Activated naive CD4-positive, alpha-beta T cell treated with anti-CD3 and anti-CD28 coated beads, Interleukin-2, amount 50 U/mL, for 24 hours (primary cell): Measurements from ENCODE around the gene NUDT16L1.

Experiments
- H3K27ac Mint-ChIP-seq: one replicate; pipeline ENCODE4 v1.8.0; 2021; ENCODE audit warnings: mild to moderate bottlenecking, mixed read lengths
- H3K27me3 Mint-ChIP-seq: one replicate; pipeline ENCODE4 v1.8.0; 2021; ENCODE audit warnings: mixed read lengths
- H3K36me3 Mint-ChIP-seq: one replicate; pipeline ENCODE4 v1.8.0; 2021; ENCODE audit warnings: mixed read lengths
- H3K4me1 Mint-ChIP-seq: one replicate; pipeline ENCODE4 v1.8.0; 2021; ENCODE audit warnings: mixed read lengths
- H3K4me3 Mint-ChIP-seq: one replicate; pipeline ENCODE4 v1.8.0; 2021; ENCODE audit warnings: mild to moderate bottlenecking, mixed read lengths
- H3K9me3 Mint-ChIP-seq: one replicate; pipeline ENCODE4 v1.8.0; 2021; ENCODE audit warnings: mixed read lengths

NUDT16L1 gene

DNA sequence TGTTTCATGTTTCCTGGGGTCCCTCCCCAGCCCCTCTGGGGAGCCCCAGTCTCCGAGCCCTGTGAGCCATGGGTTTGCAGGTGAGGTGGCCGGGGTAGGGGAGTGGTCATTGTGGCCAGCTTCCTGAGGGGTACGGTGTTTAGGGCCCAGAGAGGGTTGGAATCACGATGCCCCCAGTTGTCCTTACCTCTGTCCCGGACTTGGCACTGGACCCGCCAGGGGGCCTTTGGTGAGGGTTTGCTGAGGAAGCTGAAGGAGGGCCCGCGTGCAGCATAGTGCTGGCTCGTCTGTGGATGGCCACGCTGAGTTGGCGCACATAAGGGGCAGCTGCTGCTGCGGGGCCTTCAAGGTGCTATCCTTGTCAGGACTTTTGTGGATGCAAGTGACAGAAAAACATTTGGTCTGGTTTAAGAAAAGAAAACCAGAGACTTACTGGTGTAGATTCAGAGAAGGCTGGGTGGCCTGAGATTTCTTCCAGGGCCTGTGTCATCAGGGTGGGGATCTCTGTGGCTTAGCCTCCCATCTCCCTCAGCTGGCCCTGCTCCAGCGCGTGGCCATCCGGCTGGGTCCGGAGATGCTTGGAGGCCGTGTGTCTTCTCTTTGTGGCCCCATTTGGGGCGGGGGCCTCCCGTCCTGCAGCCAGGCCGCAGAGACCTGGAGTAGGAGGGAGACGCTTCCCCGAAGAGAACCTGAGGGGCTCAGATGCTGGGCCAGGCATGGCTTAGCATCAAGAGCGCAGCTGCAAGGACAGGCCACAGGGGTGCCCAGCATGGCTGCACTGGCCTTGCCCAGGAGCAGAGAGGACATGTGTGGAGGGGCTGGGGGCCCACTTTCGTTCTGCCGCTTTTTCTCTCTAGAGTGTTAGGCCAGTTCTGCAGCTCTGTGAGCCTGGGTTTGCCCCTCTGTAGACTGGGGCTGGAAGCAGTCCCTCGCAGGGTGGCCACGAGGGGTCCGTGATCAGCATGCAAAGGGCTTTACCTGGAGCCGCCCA lies 33.7 kb upstream of the NUDT16L1 start:
- Mint-ChIP-seq H3K9me3 (no peaks in the 10 kb centered on the region), H3K27me3 (no peaks in the 10 kb centered on the region), H3K36me3 (no peaks in the 10 kb centered on the region), H3K4me1 (peaks cover 55% of the 10 kb centered on the region), H3K4me3 (peak overlapping the region; percentile 33), H3K27ac (no peak overlapping the region)

GRCh38 chr16:4660454-4661007 lies 32.8 kb upstream of the NUDT16L1 start:
- H3K4me3 Mint-ChIP-seq = peak overlapping the region; percentile 66
- peaks cover 59% of the 10 kb centered on the region for H3K4me1 Mint-ChIP-seq

DNA sequence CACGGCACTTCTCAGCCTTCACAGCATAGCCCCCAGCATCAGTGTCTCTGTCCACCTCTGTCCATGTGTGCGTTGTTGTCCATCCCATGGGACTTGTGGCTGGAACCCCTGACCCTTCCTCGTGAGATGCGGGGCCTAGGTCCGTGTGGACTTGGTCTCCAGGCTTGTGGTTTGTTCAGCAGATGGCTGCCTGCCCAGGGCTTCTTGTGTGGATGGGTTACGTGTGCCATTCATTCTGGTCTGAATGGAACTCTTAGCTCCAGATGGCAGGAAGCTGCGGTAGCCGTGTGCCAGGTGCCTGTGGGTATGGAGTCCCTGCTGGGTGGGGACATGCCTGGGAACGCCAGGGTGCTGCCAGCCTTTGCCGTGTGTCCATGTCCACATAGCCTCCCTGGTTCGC lies 31.7 kb upstream of the NUDT16L1 start:
- Mint-ChIP-seq H3K27me3 (no peaks in the 10 kb centered on the region), H3K27ac (no peak overlapping the region), H3K4me3 (no peak overlapping the region), H3K9me3 (no peaks in the 10 kb centered on the region), H3K36me3 (no peaks in the 10 kb centered on the region), H3K4me1 (peaks cover 65% of the 10 kb centered on the region)

More at GRCh38 chr16:4660454-4661007, 32.8 kb upstream of the NUDT16L1 start:
- Mint-ChIP-seq H3K27ac (peak overlapping the region; percentile 76), H3K9me3 (no peaks in the 10 kb centered on the region), H3K36me3 (no peaks in the 10 kb centered on the region), H3K27me3 (no peaks in the 10 kb centered on the region)

GRCh38 chr16:4663465-4663776 lies 29.9 kb upstream of the NUDT16L1 start:
- Mint-ChIP-seq H3K9me3 (no peaks in the 10 kb centered on the region), H3K27ac (peak overlapping the region; percentile 89), H3K4me1 (peaks cover 65% of the 10 kb centered on the region), H3K36me3 (no peaks in the 10 kb centered on the region), H3K27me3 (no peaks in the 10 kb centered on the region), H3K4me3 (peak overlapping the region; percentile 13)

- H3K36me3 Mint-ChIP-seq = no peaks in the 10 kb centered on the region
- peak overlapping the region; percentile 89 for H3K27ac Mint-ChIP-seq
- H3K27me3 Mint-ChIP-seq = no peaks in the 10 kb centered on the region
- no peaks in the 10 kb centered on the region for H3K9me3 Mint-ChIP-seq
- H3K4me1 Mint-ChIP-seq = peaks cover 60% of the 10 kb centered on the region
- H3K4me3 Mint-ChIP-seq = peak overlapping the region; percentile 40
Observed at GRCh38 chr16:4663777-4664465, 29.4 kb upstream of the NUDT16L1 start.

GRCh38 chr16:4664538-4665418 lies 28.6 kb upstream of the NUDT16L1 start:
- H3K36me3 Mint-ChIP-seq = no peaks in the 10 kb centered on the region
- H3K4me1 Mint-ChIP-seq = peaks cover 53% of the 10 kb centered on the region
- no peaks in the 10 kb centered on the region for H3K27me3 Mint-ChIP-seq
- H3K4me3 Mint-ChIP-seq = peak overlapping the region; percentile 40
- H3K9me3 Mint-ChIP-seq = no peaks in the 10 kb centered on the region
- peak overlapping the region; percentile 56 for H3K27ac Mint-ChIP-seq

GRCh38 chr16:4666537-4667202 lies 26.7 kb upstream of the NUDT16L1 start:
- no peak overlapping the region for H3K27ac Mint-ChIP-seq

DNA sequence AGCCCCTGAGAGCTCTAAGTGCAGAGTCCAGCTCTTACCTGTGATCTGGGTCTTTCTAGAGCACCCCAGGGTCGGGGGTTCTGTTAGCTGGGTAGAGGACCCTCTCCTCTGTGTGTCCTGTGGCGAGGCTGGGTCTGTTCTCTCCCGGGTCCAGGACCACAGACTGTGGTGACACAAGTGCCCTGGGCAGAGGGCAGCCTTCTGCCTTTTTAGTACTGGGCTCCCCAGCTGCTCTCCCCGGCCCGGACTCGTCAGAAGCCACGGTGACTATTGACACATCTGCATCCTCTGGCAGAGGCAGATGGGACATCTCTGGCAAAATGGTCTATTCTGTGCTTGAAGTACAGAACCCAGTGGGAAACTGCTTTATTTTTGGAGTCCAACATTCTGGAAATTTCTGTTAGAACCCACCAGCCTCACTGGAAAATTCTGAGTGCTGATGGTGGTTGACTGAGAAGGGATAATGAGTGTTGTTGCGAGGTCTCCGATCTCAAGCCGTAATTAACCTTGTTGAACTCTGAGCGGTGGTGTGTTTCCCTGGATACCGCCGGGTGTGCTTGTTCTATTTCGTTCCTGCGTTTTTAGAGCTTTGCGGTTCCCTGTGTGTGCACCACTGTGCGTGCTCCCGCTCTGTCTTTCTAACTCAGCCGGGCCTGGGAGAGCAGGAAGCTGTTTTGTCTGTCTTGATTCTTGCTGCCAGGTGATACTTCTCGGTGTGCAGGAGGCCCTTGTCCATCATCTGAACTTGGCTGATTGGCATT lies 26.0 kb upstream of the NUDT16L1 start:
- H3K36me3 Mint-ChIP-seq = no peaks in the 10 kb centered on the region
- H3K27ac Mint-ChIP-seq = no peak overlapping the region
- no peaks in the 10 kb centered on the region for H3K9me3 Mint-ChIP-seq
- H3K27me3 Mint-ChIP-seq = no peaks in the 10 kb centered on the region
- H3K4me3 Mint-ChIP-seq = no peak overlapping the region
- H3K4me1 Mint-ChIP-seq = peaks cover 31% of the 10 kb centered on the region

More at GRCh38 chr16:4666537-4667202, 26.7 kb upstream of the NUDT16L1 start:
- peaks cover 38% of the 10 kb centered on the region for H3K4me1 Mint-ChIP-seq
- H3K36me3 Mint-ChIP-seq = no peaks in the 10 kb centered on the region
- no peaks in the 10 kb centered on the region for H3K27me3 Mint-ChIP-seq
- H3K9me3 Mint-ChIP-seq = no peaks in the 10 kb centered on the region
- no peak overlapping the region for H3K4me3 Mint-ChIP-seq

GRCh38 chr16:4668313-4668960 lies 24.9 kb upstream of the NUDT16L1 start:
- H3K9me3 Mint-ChIP-seq = no peaks in the 10 kb centered on the region
- H3K27ac Mint-ChIP-seq = no peak overlapping the region
- H3K4me3 Mint-ChIP-seq = no peak overlapping the region
- no peaks in the 10 kb centered on the region for H3K36me3 Mint-ChIP-seq
- H3K27me3 Mint-ChIP-seq = no peaks in the 10 kb centered on the region
- peaks cover 22% of the 10 kb centered on the region for H3K4me1 Mint-ChIP-seq

GRCh38 chr16:4673387-4674046 lies 19.8 kb upstream of the NUDT16L1 start:
- H3K36me3 Mint-ChIP-seq = no peaks in the 10 kb centered on the region
- H3K27ac Mint-ChIP-seq = no peak overlapping the region
- no peaks in the 10 kb centered on the region for H3K9me3 Mint-ChIP-seq
- H3K27me3 Mint-ChIP-seq = no peaks in the 10 kb centered on the region
- no peak overlapping the region for H3K4me3 Mint-ChIP-seq
- H3K4me1 Mint-ChIP-seq = peaks cover 26% of the 10 kb centered on the region

DNA sequence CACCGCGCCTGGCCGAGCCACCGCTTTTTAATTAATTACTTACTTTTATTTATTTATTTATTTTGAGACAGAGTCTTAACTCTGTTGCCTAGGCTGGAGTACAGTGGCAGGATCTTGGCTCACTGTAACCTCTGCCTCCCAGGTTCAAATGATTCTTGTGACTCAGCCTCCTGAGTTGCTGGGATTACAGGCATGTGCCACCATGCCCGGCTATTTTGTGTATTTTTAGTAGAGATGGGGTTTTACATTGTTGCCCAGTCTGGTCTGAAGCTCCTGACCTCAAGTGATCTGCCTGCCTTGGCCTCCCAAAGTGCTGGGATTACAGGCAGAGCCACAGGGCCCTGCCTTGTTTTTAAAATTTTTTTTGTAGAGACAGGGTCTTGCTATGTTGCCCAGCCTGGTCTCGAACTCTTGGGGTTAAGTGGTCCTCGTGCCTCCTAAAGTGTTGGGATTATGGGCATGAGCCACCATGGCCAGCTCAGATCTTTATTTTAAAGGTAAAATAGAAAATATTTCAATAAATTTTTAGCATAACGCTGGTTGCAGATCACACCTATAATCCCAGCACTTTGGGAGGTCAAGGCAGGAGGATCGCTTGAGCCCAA lies 18.3 kb upstream of the NUDT16L1 start:
- H3K36me3 Mint-ChIP-seq = no peaks in the 10 kb centered on the region
- H3K9me3 Mint-ChIP-seq = no peaks in the 10 kb centered on the region
- H3K4me3 Mint-ChIP-seq = no peak overlapping the region
- H3K4me1 Mint-ChIP-seq = peaks cover 26% of the 10 kb centered on the region
- H3K27ac Mint-ChIP-seq = peak overlapping the region; percentile 88
- no peaks in the 10 kb centered on the region for H3K27me3 Mint-ChIP-seq

GRCh38 chr16:4675864-4676786 lies 17.2 kb upstream of the NUDT16L1 start:
- peak overlapping the region; percentile 77 for H3K4me3 Mint-ChIP-seq
- no peaks in the 10 kb centered on the region for H3K27me3 Mint-ChIP-seq
- H3K9me3 Mint-ChIP-seq = no peaks in the 10 kb centered on the region
- peaks cover 26% of the 10 kb centered on the region for H3K4me1 Mint-ChIP-seq
- H3K27ac Mint-ChIP-seq = peak overlapping the region; percentile 97
- H3K36me3 Mint-ChIP-seq = no peaks in the 10 kb centered on the region
